H1 (cell line): ENCODE measurements around the gene LEMD1. TPM values are rescaled to one million over a fixed set of nuclear protein-coding genes. Genes with fewer than 3 reads are reported as not detected.

Experiments used
- ASH2L ChIP-seq: fragments of 200-600, 300-600 bp; sonication (generic); IDR thresholded peaks from one replicate; pipeline ENCODE4 v1.7.1; 2017; ENCODE audit warnings: low read length
- CTCF ChIP-seq, 3 experiments: IDR thresholded peaks; 1 replicate in 2 of 3; 2 replicates in 1 of 3; pipeline versions ENCODE4 v1.5.1 to v1.6.1; 2011; ENCODE audit warnings: low read length in 3 of 3, mild to moderate bottlenecking in 3 of 3, inconsistent platforms in 2 of 3, low read depth in 1 of 3, moderate library complexity in 1 of 3; ENCODE audit not compliant: insufficient read depth in 1 of 3; ENCODE audit errors: control extremely low read depth in 1 of 3
- EZH2 ChIP-seq: fragments of 200-600 bp; sonication (generic); IDR thresholded peaks from 2 replicates; pipeline ENCODE4 v1.7.1; 2012; ENCODE audit warnings: low read depth, mild to moderate bottlenecking, moderate library complexity, low read length, inconsistent platforms; ENCODE audit not compliant: severe bottlenecking
- JUN ChIP-seq: IDR thresholded peaks from 2 replicates; pipeline ENCODE4 v1.6.1; 2011; ENCODE audit warnings: low read depth, mild to moderate bottlenecking, improper control_type of control experiment, low read length
- MAX ChIP-seq: IDR thresholded peaks from 2 replicates; pipeline ENCODE4 v1.6.1; 2012; ENCODE audit warnings: inconsistent platforms
- NANOG ChIP-seq: IDR thresholded peaks from 2 replicates; pipeline ENCODE4 v1.6.1; 2011; ENCODE audit warnings: low read length, low read depth, mild to moderate bottlenecking, inconsistent platforms; ENCODE audit not compliant: insufficient read depth, poor library complexity, severe bottlenecking
- POLR2A ChIP-seq, 2 experiments: IDR thresholded peaks; 1 replicate in 1 of 2; 2 replicates in 1 of 2; pipeline ENCODE4 v1.6.1; 2011; ENCODE audit warnings: low read depth in 2 of 2, low read length in 2 of 2, mild to moderate bottlenecking in 2 of 2; ENCODE audit errors: control extremely low read depth in 1 of 2
- RAD21 ChIP-seq, 2 experiments: IDR thresholded peaks in 1 of 2; conservative IDR thresholded peaks in 1 of 2; 2 replicates each; pipeline ENCODE4 v1.6.1; 2011; ENCODE audit warnings: low read depth in 2 of 2, low read length in 2 of 2, improper control_type of control experiment in 1 of 2, inconsistent platforms in 1 of 2, mild to moderate bottlenecking in 1 of 2, moderate library complexity in 1 of 2
- RBBP5 ChIP-seq: IDR thresholded peaks from 2 replicates; pipeline ENCODE4 v1.7.1; 2012; ENCODE audit warnings: low read depth, mild to moderate bottlenecking, inconsistent platforms, low read length, moderate library complexity, borderline replicate concordance
- RFX5 ChIP-seq: IDR thresholded peaks from 2 replicates; pipeline ENCODE4 v1.6.1; 2011; ENCODE audit warnings: low read depth, low read length, improper control_type of control experiment, borderline replicate concordance
- polyA plus RNA-seq, 7 experiments: library from polyadenylated mRNA; depleted of rRNA in 3 of 7; stranded (reverse) in 5 of 7; unstranded in 2 of 7; fragments of >200 nt in 5 of 7; fragments of 200-250 nt in 2 of 7; gene quantifications; 1 replicate in 5 of 7; 2 replicates in 1 of 7; 4 replicates in 1 of 7; pipeline versions ENCODE4 v1.2.1 to v1.2.3, GENCODE V29; 2011 to 2013; ENCODE audit warnings: missing spikeins in 2 of 7, mixed read lengths in 2 of 7
- total RNA-seq: library from RNA; stranded (reverse); fragmentation: NEBNext Ultra II Directional; extraction: Animal tissue kit (Norgen Biotek cat#: 25700); gene quantifications from 2 replicates; pipeline ENCODE4 v1.2.1, GENCODE V29; 2021

LEMD1 gene
- total and polyA plus RNA-seq, 2 of the 8 experiments (the other 6 are each of a cell fraction or from before 2014, with no cell fraction given) = 10.0 to 10.5 TPM

- TF ChIP-seq EZH2 (no peak), JUN (no peak), RAD21 (IDR thresholded peaks at IDR 0.05 in 1 of 2, conservative IDR thresholded peaks at IDR 0.05 in 1 of 2; ENCODE audit: low read depth in 2 of 2, low read length in 2 of 2) (no peak), ASH2L (no peak), RFX5 (no peak), RBBP5 (no peak), POLR2A (IDR thresholded peaks at IDR 0.05; ENCODE audit: control extremely low read depth in 1 of 2, low read depth in 2 of 2, low read length in 2 of 2) (no peak), MAX (no peak), NANOG (no peak), CTCF (IDR thresholded peaks at IDR 0.05; ENCODE audit: control extremely low read depth in 1 of 3, insufficient read depth in 1 of 3, low read depth in 1 of 3, low read length in 3 of 3) (no peak)
These were observed 20.3 kb upstream of the LEMD1 start (continued) for GRCh38 chr1:205442051-205442725.
